Stimulated activated CD4-positive, alpha-beta T cell treated with anti-CD3 and anti-CD28 coated beads, Interleukin-12 subunit alpha, Interleukin-12 subunit beta, amount 100 ng/mL, for 24 hours (primary cell): ENCODE results near the gene RNF115.

Experiments used
- DNase-seq, 2 experiments: peaks; one replicate each; pipeline ENCODE4 v3.0.0-alpha.2; 2020; ENCODE audit warnings: low read depth in 2 of 2

RNF115 gene

GRCh38 chr1:145701306-145701862 lies 122.5 kb downstream of the RNF115 start:
- no peak for DNase-seq

GRCh38 chr1:145696630-145696960 lies 127.3 kb downstream of the RNF115 start:
- no peak for DNase-seq

- DNase-seq, result no peak
Measured at GRCh38 chr1:145695821-145696629, 127.9 kb downstream of the RNF115 start.

- DNase-seq, result no peak
Measured at GRCh38 chr1:145692785-145693443, 131.0 kb downstream of the RNF115 start.

- no peak for DNase-seq
Measured at GRCh38 chr1:145690587-145691558, 133.0 kb downstream of the RNF115 start.

- no peak for DNase-seq
Measured at GRCh38 chr1:145689922-145690321, 134.0 kb downstream of the RNF115 start.

- no peak for DNase-seq
Measured at GRCh38 chr1:145688924-145689323, 135.0 kb downstream of the RNF115 start.
